Lower lobe of right lung (tissue), 2 donors: Measurements from ENCODE around the gene GSTCD. TPM values are rescaled to one million over a fixed set of nuclear protein-coding genes. Genes with fewer than 3 reads are reported as not detected.
A peak's percentile ranks its signal among the peaks of the same experiment; 100 is the strongest.

Source experiments
- ATAC-seq, 2 donors: fragments of 200-7000 bp; cut with Tn5 transposase; one replicate each; pipeline ENCODE4 v1.9.1; 2020 to 2022; ENCODE audit warnings: mild to moderate bottlenecking in 2 of 2, moderate library complexity in 2 of 2
- DNase-seq: peaks from one replicate; pipeline ENCODE4 v3.0.0-alpha.2; 2020
- H3K27ac ChIP-seq: fragments of 200-600 bp; one replicate; pipeline ENCODE4 v1.8.0; 2022
- H3K27me3 ChIP-seq: fragments of 200-600 bp; one replicate; pipeline ENCODE4 v1.8.0; 2022; ENCODE audit warnings: low read depth
- H3K36me3 ChIP-seq: fragments of 200-600 bp; one replicate; pipeline ENCODE4 v1.8.0; 2022; ENCODE audit warnings: mild to moderate bottlenecking
- H3K4me1 ChIP-seq: fragments of 200-600 bp; one replicate; pipeline ENCODE4 v1.8.0; 2022
- H3K4me3 ChIP-seq: fragments of 200-600 bp; one replicate; pipeline ENCODE4 v1.8.0; 2022; ENCODE audit warnings: mild to moderate bottlenecking
- H3K9me3 ChIP-seq: fragments of 200-600 bp; one replicate; pipeline ENCODE4 v1.8.0; 2022
- intact Hi-C: fragments of 100-400 bp; cut with DNase I; formaldehyde crosslinking; loops from one replicate; pipeline ENCODE4 v1.11.0; 2022
- total RNA-seq: library from RNA; stranded (reverse); fragmentation: NEBNext Ultra II Directional; extraction: Animal tissue kit (Norgen Biotek cat#: 25700); gene quantifications from one replicate; pipeline ENCODE4 v1.2.1, GENCODE V29; 2021
- TF ChIP-seq, protein P1 (sequence below): fragments of 200-600 bp; IDR thresholded peaks from one replicate; pipeline ENCODE4 v1.8.0; 2022; ENCODE audit warnings: antibody characterized with exemption, mild to moderate bottlenecking
- donor health status: DM: no; HTN: yes; CAD: no; lungs with severe emphysema.

The GSTCD gene
- total RNA-seq, 1 donor from 2014 or later, result 6.7 TPM

DNA sequence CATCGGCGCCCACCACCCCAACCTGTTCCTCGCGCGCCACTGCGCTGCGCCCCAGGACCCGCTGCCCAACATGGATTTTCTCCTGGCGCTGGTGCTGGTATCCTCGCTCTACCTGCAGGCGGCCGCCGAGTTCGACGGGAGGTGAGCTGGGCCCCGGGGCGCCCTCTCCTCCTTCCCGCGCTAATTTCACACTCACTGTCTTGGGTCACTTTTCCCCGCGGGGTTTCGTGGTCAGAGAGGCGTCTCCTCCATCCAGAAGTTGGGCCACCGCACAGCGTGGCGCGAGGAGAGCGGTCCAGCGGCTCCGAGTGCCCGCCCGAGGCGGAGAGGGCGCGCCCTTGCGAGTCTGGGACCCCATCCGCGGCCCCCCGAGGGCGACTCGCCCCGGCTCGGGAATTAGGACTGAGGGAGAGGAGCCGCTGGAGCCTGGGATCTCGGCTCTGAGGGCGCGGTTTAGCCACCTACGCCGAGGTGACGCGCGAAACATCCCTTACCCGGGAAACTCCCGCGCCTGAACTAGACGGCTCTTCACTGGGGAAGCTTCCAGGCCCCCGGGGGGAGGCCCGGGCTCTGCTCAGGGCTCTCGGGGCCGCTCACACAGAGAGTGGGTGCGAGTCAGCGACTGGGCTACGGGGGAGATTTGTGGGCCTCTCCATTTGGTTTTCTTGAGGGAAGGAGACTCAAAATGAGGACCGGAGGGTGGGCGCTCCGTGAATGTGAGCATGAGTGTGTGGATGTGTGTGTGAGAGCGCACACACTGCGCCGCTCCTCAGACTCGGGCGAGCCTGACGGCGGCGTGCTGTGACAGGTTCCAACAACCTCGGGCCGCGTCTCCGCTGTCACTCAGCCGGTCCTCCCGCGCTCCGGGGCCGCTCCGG is 187.2 kb downstream of the GSTCD start:
- no peaks in the 10 kb centered on the region for H3K36me3 ChIP-seq
- TF ChIP-seq, protein P1, sequence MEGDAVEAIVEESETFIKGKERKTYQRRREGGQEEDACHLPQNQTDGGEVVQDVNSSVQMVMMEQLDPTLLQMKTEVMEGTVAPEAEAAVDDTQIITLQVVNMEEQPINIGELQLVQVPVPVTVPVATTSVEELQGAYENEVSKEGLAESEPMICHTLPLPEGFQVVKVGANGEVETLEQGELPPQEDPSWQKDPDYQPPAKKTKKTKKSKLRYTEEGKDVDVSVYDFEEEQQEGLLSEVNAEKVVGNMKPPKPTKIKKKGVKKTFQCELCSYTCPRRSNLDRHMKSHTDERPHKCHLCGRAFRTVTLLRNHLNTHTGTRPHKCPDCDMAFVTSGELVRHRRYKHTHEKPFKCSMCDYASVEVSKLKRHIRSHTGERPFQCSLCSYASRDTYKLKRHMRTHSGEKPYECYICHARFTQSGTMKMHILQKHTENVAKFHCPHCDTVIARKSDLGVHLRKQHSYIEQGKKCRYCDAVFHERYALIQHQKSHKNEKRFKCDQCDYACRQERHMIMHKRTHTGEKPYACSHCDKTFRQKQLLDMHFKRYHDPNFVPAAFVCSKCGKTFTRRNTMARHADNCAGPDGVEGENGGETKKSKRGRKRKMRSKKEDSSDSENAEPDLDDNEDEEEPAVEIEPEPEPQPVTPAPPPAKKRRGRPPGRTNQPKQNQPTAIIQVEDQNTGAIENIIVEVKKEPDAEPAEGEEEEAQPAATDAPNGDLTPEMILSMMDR, result peak; percentile 10
- peak; percentile 67 for DNase-seq
- H3K9me3 ChIP-seq, result no peaks in the 10 kb centered on the region
- peak overlapping the region; percentile 92 for H3K27ac ChIP-seq
- peaks cover 15% of the 10 kb centered on the region for H3K27me3 ChIP-seq
- peaks cover 13% of the 10 kb centered on the region for H3K4me1 ChIP-seq
- intact Hi-C loops, result no loop called here
- peak; percentile 82 to 86 for ATAC-seq
- H3K4me3 ChIP-seq, result peak overlapping the region; percentile 73

DNA sequence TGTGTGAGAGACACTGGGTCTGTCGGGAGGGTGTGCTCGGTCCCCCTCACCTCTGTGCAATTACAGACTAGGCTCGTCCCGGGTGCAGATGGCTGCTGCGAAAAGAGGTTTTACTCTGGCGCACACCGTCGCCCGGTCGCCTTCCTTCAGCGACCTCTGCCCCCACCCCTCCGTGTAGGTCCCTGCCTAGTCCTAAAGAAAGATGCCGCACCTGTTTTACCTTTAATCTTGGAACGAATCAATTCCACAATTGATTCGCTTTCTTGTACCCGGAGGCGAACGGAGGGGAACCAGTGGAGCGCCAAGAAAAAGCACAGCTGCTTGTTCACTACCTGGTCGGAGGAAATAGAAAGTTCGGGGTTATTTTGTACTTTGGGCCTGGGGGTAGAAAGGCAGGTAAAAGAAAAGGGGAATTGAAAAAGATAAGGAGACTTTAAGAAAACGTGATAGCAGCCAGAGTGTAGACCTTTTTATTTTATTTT is 187.9 kb downstream of the GSTCD start:
- H3K9me3 ChIP-seq, result no peaks in the 10 kb centered on the region
- H3K4me1 ChIP-seq, result peaks cover 13% of the 10 kb centered on the region
- TF ChIP-seq, protein P1, result no peak
- intact Hi-C loops, result no loop called here
- ATAC-seq, result no peak
- peak overlapping the region; percentile 73 for H3K4me3 ChIP-seq
- peaks cover 15% of the 10 kb centered on the region for H3K27me3 ChIP-seq
- no peak for DNase-seq
- peak overlapping the region; percentile 92 for H3K27ac ChIP-seq
- no peaks in the 10 kb centered on the region for H3K36me3 ChIP-seq

Other genes starting within 250 kb of the GSTCD start
- gene PPA2, start 234.7 kb upstream of the GSTCD start, total RNA-seq, result 62.9 TPM
- gene ARHGEF38, start 156.2 kb upstream of the GSTCD start, total RNA-seq, result 20.6 TPM
- 19.1 TPM for gene INTS12, start 95 bp upstream of the GSTCD start, total RNA-seq
- 217 TPM for gene NPNT, start 186.7 kb downstream of the GSTCD start, total RNA-seq